HG02970 (cell line): ENCODE measurements around the gene ABCD3.

Experiments
- ATAC-seq: cut with Tn5 transposase; IDR thresholded peaks from one replicate; pipeline ENCODE4 v1.9.1; 2021; ENCODE audit warnings: mild to moderate bottlenecking, moderate library complexity, moderate number of reproducible peaks; ENCODE audit not compliant: unreplicated experiment, low FRiP score

ABCD3 gene

DNA sequence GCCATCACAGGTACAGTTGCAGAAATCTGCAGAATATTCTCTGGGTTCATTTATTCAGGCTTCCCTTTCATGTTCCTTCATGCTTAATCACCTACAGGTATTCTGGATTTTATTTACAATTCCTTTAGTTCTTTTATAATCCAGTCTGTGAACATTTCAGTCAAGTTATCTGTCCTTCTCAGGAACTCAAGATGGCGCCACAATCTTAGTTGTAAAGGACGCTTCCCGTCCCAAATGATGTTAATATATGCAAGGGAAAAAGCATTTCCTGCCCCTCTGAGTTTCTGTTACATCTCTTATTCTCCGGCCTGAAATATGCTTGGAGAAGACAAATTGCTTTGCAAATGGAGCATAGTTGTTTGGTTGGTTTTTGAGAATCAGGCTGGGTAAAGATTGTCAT lies 104.1 kb downstream of the ABCD3 start:
- no peak for ATAC-seq

DNA sequence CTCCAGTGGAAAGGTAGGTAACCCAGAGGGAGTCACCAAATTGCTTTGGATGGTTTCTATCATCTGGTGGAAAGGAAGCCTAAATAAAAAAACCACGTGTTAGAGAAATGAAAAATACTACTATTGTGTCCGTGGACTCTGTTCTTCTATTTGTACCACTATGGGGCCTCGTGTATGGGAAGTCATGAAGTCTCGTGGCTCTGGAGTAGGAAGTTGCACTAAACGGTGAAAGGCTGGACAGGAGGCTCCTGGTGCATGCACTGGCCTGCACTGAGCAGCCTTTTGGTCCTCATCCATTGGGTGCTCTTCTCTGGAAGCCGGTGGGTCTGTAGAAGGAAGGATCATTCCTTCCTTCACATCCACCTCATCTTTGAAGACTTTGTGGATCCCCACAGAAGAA lies 106.3 kb downstream of the ABCD3 start:
- ATAC-seq: no peak

DNA sequence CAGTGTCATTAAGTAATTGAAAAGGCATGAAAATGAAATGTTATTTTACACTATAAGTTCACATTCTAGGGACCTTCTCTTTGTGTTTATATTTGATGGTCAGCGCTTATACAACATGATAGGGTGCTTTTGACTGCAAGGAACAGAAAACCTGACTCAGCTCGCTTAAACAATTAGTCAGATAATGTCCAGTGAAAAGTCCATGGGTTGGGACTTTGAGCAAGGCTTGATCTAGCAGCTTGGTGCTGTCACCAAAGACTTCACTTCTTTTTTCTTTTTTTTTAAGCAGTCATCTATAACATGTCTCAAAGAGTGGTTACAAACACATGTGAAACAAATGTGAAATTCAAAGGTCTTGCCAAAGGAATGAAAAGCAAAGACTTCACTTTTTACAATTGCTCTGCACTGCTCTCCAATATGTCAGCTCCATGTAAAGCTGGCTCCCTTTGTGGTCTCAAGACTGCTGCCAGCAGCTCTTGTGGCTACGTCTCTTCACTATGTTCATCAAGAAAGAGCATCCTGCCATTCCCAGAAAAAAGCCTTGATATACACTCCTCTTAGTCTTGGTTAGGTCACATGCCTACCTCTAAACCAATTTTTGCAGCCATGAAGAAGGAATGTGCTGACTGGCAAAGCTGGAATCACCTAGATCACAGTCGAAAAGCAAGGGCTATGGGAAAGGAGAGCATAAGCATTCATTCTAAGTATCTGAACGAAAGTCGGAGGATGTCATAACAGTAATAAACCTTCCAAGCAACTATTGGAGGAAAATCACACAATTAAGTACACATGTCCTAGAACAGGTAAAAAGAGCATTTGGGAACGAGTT lies 108.2 kb downstream of the ABCD3 start:
- ATAC-seq: no peak

DNA sequence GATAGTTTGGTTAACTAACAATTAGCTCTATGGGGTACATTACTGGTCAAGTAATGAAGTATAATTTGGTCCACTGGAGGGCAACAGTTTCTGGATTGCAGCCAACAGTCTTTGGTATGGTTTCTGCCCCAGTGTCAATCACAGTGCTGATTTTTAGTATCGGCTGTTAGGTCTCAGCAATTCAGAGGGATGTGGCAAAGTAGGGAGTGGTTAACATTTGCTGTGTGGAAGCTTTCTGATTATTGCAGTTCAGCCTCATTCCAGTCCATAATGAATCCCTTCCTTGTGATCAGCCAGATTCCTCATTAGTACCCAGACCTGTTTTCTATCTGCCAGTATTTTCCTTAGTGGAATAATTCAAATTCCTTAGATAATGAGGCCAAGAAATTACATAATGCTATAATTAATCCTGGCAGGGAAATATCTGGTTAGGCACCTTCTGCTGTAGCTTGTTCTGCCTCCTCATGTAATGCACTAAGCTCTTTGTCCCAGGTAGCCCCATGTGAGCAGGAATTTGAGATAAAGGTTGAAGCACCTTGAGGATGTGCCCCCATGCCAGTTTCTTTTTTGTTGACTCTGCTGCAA lies 109.3 kb downstream of the ABCD3 start:
- no peak for ATAC-seq

DNA sequence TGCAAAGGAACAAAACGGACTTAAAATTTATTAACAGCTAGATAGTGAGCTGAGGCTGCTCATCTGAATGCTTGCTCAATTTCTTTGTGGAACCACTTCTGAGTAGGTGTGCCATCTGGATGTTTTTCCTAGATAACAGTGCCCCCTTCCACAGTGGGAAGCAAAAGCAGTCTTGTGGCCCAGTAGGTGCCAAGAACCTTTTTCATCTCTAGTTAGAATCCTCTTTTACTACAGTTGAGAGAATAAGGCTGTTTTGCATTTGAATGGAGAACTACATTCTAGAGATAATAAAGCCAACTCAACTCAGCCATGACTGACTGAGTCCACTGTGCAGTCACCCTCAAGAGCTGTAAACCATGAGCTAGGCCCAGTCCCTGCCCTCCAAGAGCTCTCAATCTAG lies 110.1 kb downstream of the ABCD3 start:
- ATAC-seq: no peak

DNA sequence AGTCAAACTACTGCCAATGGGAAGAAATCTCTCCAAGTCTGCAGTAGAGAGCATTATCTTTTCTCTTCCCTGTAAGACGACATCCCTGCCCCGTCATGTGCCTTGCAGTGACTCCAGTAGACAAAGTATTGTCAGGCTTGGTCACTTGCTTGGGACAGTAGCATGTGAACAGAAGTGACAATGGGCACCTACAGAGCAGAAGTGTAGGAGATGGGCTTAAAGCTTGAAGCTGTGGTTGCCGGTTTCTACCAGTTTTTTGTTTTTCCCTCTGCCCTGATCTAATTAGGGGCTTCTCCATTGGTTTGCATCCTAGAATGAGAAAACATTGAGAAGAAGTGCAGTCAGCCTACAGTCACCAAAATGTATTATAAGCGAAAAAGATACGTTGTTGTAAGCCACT lies 110.6 kb downstream of the ABCD3 start:
- no peak for ATAC-seq

DNA sequence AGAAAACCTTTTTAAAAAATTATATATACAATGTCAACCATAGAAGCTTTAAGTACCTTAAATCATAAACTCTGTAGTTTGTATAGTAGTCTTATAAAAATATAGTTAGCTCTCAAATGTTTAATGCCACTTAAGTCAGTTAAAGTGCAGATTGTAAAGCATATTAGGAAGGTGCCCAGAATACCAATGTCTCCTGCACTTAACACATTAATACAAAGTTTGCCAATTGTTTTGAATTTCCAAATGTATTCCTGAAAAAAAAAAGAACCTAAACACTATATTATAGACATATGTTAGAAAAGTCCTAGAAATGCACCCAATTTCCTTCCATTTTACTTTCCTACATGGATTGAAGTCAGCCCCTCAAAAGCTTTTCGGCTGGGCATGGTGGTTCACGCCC lies 111.2 kb downstream of the ABCD3 start:
- no peak for ATAC-seq

DNA sequence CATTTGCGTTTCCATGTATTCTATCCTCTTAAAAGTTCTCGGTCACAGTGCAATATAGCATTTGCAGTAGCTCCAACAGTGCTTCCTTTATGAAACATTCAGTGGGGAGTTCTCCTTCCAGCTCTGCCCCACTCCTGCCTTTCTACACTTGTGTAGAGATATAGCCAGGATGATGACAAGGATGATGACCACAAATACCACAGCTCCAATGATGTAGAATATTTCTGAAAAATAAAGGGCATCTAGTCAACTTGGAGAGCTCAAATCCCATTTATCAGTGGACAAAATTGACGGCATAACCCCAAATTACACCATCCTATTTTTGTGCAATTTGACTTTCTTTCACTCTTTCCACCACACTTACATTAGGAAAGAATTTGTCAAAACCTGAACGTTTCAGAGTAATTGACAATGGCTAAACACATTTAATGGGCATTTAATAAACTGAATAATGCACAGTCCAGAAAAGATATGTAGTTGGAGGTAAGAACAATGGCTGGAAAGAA lies 112.2 kb downstream of the ABCD3 start:
- no peak for ATAC-seq

DNA sequence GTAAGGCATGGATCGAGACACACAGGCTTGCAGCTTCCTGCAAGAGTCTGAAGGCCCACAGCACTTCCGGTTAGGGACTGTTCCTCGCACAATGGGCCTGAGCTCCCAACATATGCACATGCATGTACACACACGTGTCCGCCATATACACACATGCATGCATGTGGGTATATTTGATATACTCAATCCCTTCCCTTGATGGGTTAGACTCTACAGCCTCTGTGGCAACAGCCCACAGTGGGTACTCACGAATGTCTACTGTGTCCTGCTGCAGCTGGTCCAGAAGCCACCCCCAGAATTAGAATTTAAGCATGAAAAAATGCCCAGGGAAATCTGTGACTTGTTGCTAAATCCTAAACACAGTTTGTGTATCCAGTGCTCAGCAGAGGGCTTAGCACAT lies 113.5 kb downstream of the ABCD3 start:
- ATAC-seq: no peak

DNA sequence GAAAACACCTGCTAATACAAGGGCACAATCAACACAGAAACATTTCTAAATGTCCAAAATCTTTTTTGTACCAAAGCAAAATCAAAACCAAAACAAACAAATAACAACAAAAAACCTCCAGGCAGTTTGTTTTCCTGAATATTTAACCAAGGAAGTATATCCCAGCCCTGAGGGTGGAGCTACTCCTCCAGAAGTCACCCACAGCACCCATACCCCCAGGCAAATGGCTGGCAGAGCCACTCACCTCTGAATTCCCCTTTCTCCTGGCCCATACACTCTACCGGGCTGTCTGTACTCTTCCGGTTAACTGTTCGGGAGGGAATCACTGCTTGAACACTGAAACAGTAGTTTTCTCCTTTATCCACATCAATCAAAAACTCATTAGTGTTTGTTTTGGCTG lies 113.9 kb downstream of the ABCD3 start:
- ATAC-seq: no peak

DNA sequence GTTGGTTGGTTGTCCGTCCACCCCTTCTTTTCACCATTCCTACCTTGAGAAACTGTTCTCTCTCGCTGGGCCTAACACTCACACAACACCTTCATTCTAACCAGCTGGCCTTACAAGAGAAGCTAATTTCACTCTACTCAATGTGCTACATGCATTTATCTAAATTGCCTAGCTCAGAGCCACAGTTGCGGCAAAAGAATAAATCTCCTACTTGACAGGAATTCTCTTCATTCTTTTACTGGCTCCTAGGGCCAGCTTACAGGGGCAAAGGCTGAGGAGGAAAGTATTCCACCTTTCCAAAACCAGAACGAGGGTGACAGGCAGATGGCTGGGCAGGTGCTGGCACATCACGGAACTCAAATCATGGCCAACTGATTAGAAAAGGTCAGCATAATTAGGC lies 116.9 kb downstream of the ABCD3 start:
- no peak for ATAC-seq

DNA sequence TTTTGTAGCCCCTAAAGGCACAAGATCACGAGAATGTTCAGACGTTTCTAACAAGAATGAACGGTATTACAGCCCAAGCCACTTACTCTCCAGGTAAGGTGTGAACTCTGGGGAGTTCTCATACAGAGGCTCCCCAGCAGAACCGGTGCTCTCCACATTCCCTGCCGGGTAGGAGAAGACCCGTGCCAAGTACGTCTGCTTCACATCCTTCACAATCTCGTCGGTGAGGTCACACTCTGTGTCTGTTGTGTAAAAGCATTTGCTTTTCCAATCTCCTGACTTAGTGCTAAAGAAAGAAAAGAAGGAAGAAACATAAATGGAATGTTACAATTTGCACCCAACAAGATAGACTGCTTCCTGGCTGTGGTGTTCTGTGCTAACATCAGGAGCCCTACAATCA lies 117.7 kb downstream of the ABCD3 start:
- no peak for ATAC-seq

DNA sequence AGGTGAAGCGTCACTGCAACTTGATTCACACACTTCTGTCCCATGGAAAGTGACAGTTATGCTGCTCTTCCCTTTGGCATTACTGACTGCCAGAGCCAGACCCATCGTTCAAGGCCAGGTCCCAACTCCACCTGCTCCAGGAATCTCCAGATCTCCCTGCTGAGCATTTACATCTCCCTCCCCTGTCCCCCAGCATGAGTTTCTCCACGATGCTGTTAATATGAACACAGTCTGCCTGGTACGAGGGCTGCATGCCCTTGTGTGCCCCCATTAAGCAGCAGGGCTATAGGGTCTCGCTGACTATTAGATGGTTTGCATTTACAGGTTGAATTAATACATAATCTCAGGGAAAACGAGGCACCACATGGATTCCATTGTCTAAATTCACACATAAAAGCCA lies 119.1 kb downstream of the ABCD3 start:
- no peak for ATAC-seq

DNA sequence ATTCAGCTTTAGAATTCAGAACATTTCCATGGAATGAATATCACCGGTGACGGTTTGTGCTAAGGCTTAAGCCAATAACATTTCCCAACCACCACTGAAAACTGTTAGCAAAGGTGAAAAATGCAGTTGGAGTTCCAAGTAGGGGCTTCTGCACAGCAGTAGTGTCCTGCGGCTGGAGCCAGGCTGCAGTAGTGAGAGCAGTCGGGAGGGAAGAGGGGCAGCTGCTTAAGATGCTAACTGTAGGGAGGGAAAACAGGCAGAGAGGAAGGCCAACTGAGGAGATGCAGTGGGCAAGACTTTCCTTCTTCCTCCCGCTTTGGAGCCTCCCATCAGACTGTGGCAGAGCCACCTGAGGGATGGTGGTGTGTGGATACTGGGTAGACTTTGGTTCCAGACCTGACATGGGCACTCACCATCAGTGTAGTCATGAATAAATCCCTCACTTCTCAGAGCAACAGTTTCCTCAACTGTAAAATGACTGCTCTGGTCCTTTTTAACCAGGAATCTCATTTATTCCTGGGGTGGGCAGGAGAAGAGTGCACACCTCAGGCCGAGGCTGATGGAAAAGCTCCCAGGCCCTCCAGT lies 120.1 kb downstream of the ABCD3 start:
- ATAC-seq: no peak

DNA sequence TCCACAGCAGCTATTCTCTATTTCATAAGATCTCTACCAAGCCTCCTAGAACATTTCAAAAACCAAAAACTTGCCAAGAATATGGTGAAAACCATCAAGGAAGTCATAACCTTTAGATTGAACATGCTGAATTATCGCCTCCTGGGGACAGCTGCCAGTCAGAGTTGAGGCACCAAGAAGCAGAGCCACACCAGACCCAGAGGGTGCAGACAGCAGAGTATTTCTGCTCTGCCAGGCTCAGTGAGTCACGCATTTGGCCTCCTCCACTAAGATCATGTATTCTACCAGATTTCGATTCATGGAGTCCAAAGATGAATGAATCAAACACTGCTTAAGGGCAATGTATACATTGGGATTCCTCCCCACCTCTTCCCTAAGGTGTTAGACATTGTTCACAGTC lies 121.3 kb downstream of the ABCD3 start:
- no peak for ATAC-seq

DNA sequence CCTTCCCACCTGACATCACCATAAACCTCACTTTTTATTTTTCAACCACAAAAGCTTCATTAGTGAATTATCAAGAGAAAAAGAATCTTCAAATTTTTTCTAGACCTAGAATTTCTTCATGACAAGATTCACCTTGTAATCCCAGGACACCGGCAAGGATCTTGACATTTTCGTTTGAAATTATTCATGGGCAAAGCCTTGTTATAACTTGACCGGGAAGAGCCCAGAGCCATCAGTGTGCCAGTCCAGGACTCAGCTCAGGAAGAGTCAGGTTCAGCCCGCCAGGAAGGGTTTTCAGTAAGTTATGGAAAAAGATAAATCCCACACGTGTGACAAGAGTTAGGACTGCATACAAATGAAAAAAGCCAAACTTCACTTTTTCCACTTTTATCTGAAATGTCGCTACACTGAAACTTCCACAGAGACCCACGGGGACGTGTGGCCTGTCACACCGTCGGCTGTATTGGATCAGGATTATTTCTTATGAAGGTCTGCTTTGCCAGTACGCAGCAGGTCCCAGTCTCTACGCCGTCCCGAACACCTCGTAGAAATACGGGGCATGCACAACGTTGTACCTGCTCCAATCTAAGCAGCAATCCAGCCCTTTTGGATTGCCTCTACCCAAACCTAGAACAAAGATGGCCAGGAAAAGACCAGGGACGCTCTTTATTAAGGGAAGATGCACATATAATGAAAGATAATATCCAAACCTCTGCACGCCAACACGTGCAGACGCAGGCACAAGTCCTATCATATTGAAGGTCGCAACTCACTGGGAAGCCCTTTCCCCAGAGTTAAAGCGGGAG lies 122.5 kb downstream of the ABCD3 start:
- ATAC-seq: no peak

DNA sequence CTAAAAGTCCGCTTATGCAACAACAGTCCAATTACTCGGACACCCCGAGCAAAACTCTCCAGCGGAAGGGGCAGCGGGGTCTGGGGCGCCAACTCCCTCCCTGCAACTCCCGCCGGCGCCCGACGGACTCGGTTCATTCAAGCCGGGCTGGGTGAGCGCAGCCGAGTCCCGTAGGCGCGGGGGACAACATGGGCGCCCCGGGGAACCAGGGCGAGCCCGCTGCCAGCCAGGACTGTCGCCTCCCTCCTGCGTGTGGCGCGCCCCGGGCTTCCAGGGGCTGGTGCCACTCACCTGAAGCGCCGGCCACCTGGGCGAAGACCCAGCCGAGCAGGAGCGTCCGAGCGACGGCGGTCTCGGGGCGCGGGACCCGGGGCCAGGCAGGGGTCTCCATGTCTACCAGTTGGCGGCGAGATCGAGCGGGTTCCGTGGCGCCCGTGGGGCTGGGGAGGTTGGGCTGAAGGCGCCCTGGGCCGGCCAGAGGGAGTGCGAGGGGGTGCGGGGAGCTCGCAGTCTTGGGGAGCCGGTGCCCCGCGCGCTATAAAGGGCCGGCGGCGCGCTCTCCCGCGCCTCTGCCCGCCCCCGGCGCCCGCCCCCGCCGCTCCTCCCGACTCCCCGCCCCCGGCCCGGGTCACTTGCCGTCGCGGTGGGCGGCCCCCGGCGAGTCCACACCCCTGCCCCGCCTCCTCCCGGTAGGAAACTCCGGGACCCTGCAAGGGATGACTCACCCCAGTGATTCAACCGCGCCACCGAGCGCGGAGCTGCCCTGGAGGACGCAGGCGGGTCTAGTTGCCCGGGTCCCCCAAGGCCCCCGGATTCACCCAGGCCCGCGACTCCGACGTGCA lies 123.3 kb downstream of the ABCD3 start, which contains the start of gene F3:
Gene F3, minus strand, starts transcription at position 514 of the 842 bp plus-strand sequence. Its CDS starts 123 bp downstream, at position 391.
- peak; percentile 80 for ATAC-seq

DNA sequence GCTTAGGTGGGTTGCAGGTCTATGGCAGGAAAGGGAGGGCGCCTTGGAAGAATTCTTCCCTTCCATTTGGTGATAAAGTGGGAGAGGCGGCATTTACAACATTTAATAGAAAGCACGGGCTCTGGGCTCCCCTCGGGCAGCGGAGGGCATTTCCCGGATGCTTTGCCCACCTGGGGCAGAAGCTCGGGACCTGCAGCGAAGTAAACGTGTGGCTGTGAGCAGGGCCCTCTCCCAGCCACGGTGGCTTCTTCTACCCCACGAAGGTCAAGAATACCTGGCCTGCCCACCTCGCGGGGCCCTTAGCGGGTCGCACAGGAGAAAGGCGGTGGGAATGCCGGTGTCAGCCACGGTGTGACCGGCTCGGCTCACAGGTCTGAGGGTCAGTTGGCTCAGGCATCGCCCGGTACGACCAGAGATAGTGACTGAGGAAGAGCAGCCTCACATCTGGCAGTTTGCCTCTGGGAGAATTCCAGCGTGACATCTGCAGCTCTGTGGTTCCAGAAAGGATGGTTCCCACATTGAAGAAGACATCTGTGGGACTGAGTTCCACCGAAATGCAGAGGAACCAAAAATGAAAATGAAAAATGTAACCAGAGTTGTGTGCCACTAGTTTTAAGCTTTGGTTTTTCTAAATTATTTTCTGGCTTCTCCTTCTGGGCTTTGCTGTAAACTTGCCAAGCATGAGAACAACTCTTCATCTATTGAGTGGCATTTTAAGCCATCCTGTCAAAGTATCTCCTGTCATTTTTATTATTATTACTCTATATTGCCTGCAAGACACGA lies 124.1 kb downstream of the ABCD3 start:
- ATAC-seq: no peak

DNA sequence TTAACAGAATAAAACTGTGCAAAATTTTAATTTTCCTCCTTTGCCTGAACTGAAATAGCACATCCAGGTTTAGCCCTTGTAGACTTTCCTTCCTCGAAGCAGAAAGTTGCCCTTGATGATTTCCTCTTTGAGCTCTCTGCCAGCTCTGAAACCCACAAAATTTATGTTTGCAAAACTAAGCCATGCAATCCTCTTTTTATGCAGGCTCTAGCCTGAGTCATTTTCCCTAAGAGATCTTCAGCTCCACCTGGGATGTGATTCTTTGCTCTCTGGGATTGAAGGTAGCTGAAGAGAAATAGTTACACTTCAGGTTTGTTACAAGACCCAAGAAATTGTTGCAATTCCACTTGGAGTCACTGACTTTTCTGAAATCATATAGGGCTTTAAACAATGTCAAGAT lies 124.8 kb downstream of the ABCD3 start:
- ATAC-seq: no peak
